ENCODE results near the gene TBCC. TPM values are rescaled to one million over a fixed set of nuclear protein-coding genes. Genes with fewer than 3 reads are reported as not detected.

Gene TBCC
- total RNA-seq, 2 experiments from 2014 or later, result 26.7 to 29.1 TPM

Other genes starting within 250 kb of the TBCC start
- 10 to 100 TPM; 23.6 to 24.8 TPM for gene UBR2, start 182.1 kb downstream of the TBCC start, total RNA-seq
- not detected for gene PRPH2, start 23.5 kb downstream of the TBCC start, total RNA-seq
- 10 to 100 TPM; 18.0 to 18.8 TPM for gene BICRAL, start 35.9 kb upstream of the TBCC start, total RNA-seq
- gene RPL7L1, start 133.5 kb upstream of the TBCC start, total RNA-seq, result 10 to 100 TPM; 74.1 to 77.9 TPM
- not detected for gene PTCRA, start 169.9 kb upstream of the TBCC start, total RNA-seq
- 10 to 100 TPM; 86.0 to 87.6 TPM for gene CNPY3, start 183.4 kb upstream of the TBCC start, total RNA-seq
- 1 to 10 TPM; 1.1 to 1.2 TPM for gene GNMT, start 214.7 kb upstream of the TBCC start, total RNA-seq
- 10 to 100 TPM; 11.1 to 12.0 TPM for gene PEX6, start 233.1 kb upstream of the TBCC start, total RNA-seq
- 10 to 100 TPM; 63.1 to 66.5 TPM for gene PPP2R5D, start 238.5 kb upstream of the TBCC start, total RNA-seq

All from activated CD8-positive, alpha-beta T cell treated with anti-CD3 and anti-CD28 coated beads, Interleukin-2, amount 10 ng/mL, durations not matched to agents 7 days and 5 days (primary cell).